Body of pancreas (tissue), 4 donors: ENCODE measurements around the gene DDT. TPM values are rescaled to one million over a fixed set of nuclear protein-coding genes. Genes with fewer than 3 reads are reported as not detected.
A peak's percentile ranks its signal among the peaks of the same experiment; 100 is the strongest.
"Not testable (repeated sequence)": the region's sequence is repeated elsewhere in the genome, so short reads cannot be mapped to it uniquely, and the experiment has no call there.

Experiments
- ATAC-seq: fragments of 150-250 bp; one replicate; pipeline ENCODE4 v1.9.1; 2016
- DNase-seq, 4 donors: peaks; one replicate each; pipeline ENCODE4 v3.0.0-alpha.2; 2019
- H3K27ac ChIP-seq, 4 donors: fragments of 200-600 bp; sonication (generic); 1 replicate in 3 of 4; 2 replicates in 1 of 4; pipeline versions ENCODE4 v1.5.1 to v1.6.1; 2016 to 2019; ENCODE audit warnings: mild to moderate bottlenecking in 1 of 4, mixed read lengths in 1 of 4, moderate library complexity in 1 of 4
- H3K27me3 ChIP-seq, 2 donors: fragments of 200-600 bp; sonication (generic); one replicate each; pipeline ENCODE4 v1.6.0; 2016; ENCODE audit warnings: mild to moderate bottlenecking in 1 of 2
- H3K36me3 ChIP-seq, 2 donors: fragments of 200-600 bp; sonication (generic); replicated peaks in 1 of 2; 2 replicates each; pipeline ENCODE4 v1.5.1; 2016; ENCODE audit warnings: low read depth in 2 of 2; ENCODE audit not compliant: insufficient read depth in 1 of 2
- H3K4me1 ChIP-seq: fragments of 200-600 bp; sonication (generic); one replicate; pipeline ENCODE4 v1.6.0; 2016
- H3K4me3 ChIP-seq, 2 donors: fragments of 200-600 bp; sonication (generic); 1 replicate in 1 of 2; 2 replicates in 1 of 2; pipeline ENCODE4 v1.5.1; 2016 to 2019
- H3K9me3 ChIP-seq, 3 donors: fragments of 200-600 bp; sonication (generic); 1 replicate in 2 of 3; 2 replicates in 1 of 3; pipeline ENCODE4 v1.5.1; 2016
- CTCF ChIP-seq, 7 experiments: fragments of 450-650 bp in 4 of 7; fragments of 200-600 bp in 3 of 7; sonication (generic) in 3 of 7; IDR thresholded peaks; one replicate each; pipeline ENCODE4 v1.5.1; 2016 to 2019; ENCODE audit warnings: antibody characterized with exemption in 7 of 7
- POLR2A ChIP-seq, 3 donors: fragments of 450-650 bp; IDR thresholded peaks; one replicate each; pipeline ENCODE4 v1.6.1; 2016; ENCODE audit warnings: antibody characterized with exemption in 3 of 3, mild to moderate bottlenecking in 2 of 3
- WGBS, 2 donors: methylation state at CpG; one replicate each; pipeline ENCODE4 v1.1.5; 2017; 5-methylcytosine and 5-hydroxymethylcytosine counted together
- intact Hi-C: fragments of 100-400 bp; cut with DNase I; formaldehyde crosslinking; loops from one replicate; pipeline ENCODE4 v1.15.1; 2023
- total RNA-seq, 2 donors: library from RNA; depleted of rRNA; stranded (reverse); fragments of >200 nt; gene quantifications; one replicate each; pipeline ENCODE4 v1.1.0, GENCODE V29; 2016

DDT gene
- total RNA-seq, 2 donors from 2014 or later, result 70.3 to 78.4 TPM

DNA sequence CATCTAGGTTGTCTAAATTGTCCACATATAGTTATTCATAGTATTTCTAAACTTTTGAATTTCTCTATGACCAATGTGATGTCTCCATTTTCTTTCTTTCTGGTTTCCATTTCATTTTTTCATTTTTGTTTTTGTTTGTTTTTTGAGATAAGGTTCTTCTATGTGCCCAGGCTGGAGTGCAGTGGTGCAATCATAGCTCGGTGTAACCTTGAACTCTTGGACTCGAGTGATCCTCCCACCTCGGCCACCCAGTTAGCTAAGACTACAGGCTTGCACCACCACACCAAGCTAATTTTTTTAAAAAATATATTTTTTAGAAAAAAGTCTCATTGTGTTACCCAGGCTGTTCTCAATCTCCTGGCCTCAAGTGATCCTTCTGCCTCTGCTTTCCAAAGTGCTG is 22.9 kb upstream of the DDT start:
- Histone ChIP-seq H3K27ac (no peak overlapping the region), H3K36me3 (no peaks in the 10 kb centered on the region), H3K4me1 (no peaks in the 10 kb centered on the region), H3K9me3 (no peaks in the 10 kb centered on the region), H3K4me3 (no peak overlapping the region), H3K27me3 (no peaks in the 10 kb centered on the region)
- TF ChIP-seq CTCF (IDR thresholded peaks at IDR 0.05), result no peak
- no peak for TF ChIP-seq POLR2A (IDR thresholded peaks at IDR 0.05)
- ATAC-seq (no peak), DNase-seq (no peak)
- intact Hi-C loops, result loop anchor here (5.0 kb wide), 1 partner anchor 45 kb away; no protein-coding TSS in a partner anchor
- 54 to 66% methylated on average over 3 of the region's 3 CpGs for WGBS, 2 donors

DNA sequence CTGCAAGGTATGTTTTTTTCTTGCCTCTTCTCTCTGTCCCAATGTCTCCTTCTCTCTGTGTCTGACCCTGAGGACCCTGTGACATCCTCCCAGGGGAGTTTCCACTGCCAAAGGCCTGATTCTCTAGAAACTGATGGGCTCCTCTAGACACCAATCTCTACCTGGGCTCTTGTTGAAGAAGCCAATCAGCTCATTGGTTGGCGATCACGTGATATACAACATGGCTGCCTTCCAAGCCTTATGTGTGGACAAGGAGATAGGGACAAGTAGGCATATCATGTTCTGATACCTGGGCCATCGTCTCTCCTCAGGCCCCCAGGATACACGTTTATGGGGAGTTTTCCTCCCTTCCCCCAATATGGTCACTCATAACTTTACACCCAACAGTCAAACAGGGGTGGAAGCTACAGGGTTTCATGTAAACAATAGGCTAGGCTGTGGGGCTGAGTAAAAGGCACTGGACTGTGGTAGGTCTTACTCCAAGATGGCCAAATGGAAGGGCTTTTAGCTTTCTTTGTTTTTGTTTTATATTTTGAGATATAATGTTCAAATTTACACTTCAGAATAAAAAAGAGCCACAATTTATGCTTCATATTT is 19.4 kb upstream of the DDT start:
- DNase-seq (peak; percentile 42 to 64 (median 52)), ATAC-seq (peak; percentile 59)
- intact Hi-C loops, H3K27ac ChIP-seq, H3K4me3 ChIP-seq, H3K36me3 ChIP-seq, H3K4me1 ChIP-seq, H3K9me3 ChIP-seq, H3K27me3 ChIP-seq: not testable (repeated sequence)
- WGBS, 2 donors, result 33 to 47% methylated on average over 4 of the region's 4 CpGs

GRCh38 chr22:23993080-23993479 is 18.8 kb upstream of the DDT start:
- H3K4me3 ChIP-seq, H3K4me1 ChIP-seq, H3K27ac ChIP-seq, H3K36me3 ChIP-seq, H3K9me3 ChIP-seq, ATAC-seq, DNase-seq, H3K27me3 ChIP-seq, intact Hi-C loops: not testable (repeated sequence)
- WGBS, 2 donors, result 47 to 53% methylated on average over 2 of the region's 2 CpGs

DNA sequence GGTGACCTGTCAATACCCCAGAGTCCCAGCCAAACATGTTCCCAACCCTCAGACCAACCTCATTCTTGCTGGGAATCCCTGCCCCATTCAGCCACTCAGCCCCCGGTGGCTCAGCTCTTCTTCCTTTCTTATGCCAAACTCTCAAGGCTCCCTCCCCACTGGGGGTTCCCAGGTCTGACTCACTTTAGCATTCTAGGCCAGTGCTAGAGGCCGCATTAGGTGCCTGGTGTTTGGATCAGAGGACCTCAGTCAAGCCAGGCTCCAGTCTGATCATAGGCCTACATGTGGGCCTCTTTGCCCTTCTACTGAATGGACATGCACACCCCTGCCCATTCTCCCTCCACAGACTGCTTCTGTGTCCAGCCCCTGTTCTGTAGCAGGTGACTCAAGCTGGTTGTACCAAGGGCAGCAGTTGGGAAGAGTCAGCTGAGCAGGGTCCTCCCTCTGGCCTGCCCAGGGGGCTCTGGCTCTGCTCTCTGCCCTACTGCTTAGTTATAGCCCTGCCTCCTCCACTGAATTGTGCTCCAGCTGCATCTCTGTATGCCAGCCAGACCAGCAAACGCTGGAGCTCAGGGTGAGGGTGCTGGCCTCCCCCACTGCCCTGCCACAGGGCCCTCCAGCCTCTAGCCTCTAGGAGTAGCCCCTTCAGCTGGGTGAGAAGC is 15.5 kb upstream of the DDT start:
- H3K4me3 ChIP-seq, H3K9me3 ChIP-seq, DNase-seq, intact Hi-C loops, H3K27me3 ChIP-seq, H3K36me3 ChIP-seq, H3K4me1 ChIP-seq, ATAC-seq, H3K27ac ChIP-seq: not testable (repeated sequence)
- WGBS, 2 donors, result 86% methylated on average over 2 of the region's 3 CpGs; no CpG with 5 or more reads in 1 of the 2 donors

GRCh38 chr22:23986538-23987178 is 12.4 kb upstream of the DDT start:
- H3K4me3 ChIP-seq, ATAC-seq, DNase-seq, H3K4me1 ChIP-seq, H3K27ac ChIP-seq, H3K36me3 ChIP-seq, intact Hi-C loops, H3K9me3 ChIP-seq, H3K27me3 ChIP-seq: not testable (repeated sequence)
- 40% methylated on average over 2 of the region's 4 CpGs; no CpG with 5 or more reads in 1 of the 2 donors for whole genome bisulfite sequencing, 2 donors

GRCh38 chr22:23986089-23986488 is 11.8 kb upstream of the DDT start:
- intact Hi-C loops, DNase-seq, H3K9me3 ChIP-seq, ATAC-seq, H3K4me3 ChIP-seq, H3K36me3 ChIP-seq, H3K27ac ChIP-seq, H3K27me3 ChIP-seq, H3K4me1 ChIP-seq: not testable (repeated sequence)
- WGBS, 2 donors, result 84% methylated on average over 8 of the region's 8 CpGs; no CpG with 5 or more reads in 1 of the 2 donors

DNA sequence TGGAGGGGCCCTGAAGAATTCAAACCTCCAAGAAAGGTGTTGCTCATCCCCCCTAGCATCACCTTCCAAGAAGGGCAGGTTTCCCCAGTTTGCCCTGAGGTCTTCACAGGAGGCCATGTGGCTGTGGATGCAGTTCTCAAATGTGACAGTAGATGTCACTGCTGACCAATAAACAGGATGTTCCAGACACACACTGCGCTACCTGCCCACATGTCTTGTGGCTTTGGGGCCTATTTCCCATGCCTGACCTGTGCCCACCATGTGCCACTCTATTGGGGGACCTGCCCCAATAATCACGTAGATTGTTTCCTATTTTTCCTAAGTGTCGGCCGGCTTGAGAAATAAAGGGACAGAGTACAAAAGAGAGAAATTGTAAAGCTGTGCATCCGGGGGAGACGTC is 10.2 kb upstream of the DDT start:
- Histone ChIP-seq H3K36me3 (no peaks in the 10 kb centered on the region), H3K4me3 (no peak overlapping the region), H3K4me1 (no peaks in the 10 kb centered on the region), H3K27ac (no peak overlapping the region), H3K9me3 (no peaks in the 10 kb centered on the region), H3K27me3 (no peaks in the 10 kb centered on the region)
- peak in 1 of 4 donors; percentile 70 for DNase-seq
- TF ChIP-seq CTCF (IDR thresholded peaks at IDR 0.05), result peak in 4 of 7 experiments; percentile 14 to 42 (median 30)
- no peak for TF ChIP-seq POLR2A (IDR thresholded peaks at IDR 0.05)
- no peak for ATAC-seq
- intact Hi-C loops, result no loop called here
- whole genome bisulfite sequencing, 2 donors, result 19% methylated on average over 4 of the region's 6 CpGs; no CpG with 5 or more reads in 1 of the 2 donors

- H3K27ac ChIP-seq, H3K36me3 ChIP-seq, H3K4me1 ChIP-seq, H3K4me3 ChIP-seq, DNase-seq, intact Hi-C loops, ATAC-seq, H3K27me3 ChIP-seq, H3K9me3 ChIP-seq: not testable (repeated sequence)
- WGBS, 2 donors, result no CpG with 5 or more reads among the region's 7 CpGs
Measured at GRCh38 chr22:23980567-23980966, 6.3 kb upstream of the DDT start.

DNA sequence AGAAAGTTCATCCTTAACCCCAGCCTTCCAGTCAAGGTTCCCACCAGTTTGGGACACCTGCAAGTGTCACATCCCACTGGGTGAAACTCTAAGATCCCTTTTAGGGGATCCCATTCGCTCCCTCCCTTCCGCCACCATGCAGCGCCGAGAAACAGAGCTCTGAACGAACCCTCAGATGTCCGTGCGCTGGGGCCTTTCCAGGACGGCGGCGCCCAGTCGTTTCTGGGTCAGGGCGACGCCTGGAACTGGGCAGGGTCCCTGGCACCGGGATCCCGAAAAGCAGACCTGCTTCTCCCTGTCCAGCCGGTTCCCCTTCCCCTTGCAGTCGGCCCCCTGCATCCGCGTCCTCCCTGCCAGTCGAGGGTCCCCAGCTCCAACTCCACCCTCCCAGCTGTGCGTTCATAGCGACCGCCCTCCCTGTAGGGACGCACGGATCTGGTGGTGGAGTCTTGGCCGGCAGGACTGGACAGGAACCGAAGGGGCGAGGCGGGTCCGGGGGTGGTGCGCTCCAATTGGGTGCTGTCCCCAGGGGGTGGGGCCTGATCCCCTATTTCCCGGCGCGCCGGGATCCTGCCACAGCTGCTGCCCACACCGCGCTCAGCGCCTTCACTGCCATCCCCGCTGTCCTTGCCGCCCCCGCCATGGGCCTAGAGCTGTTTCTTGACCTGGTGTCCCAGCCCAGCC is 5.5 kb upstream of the DDT start, which contains the start of gene GSTT2:
TSS of gene GSTT2 (plus strand) at position 578 of the 684 bp plus-strand sequence.
- H3K4me3 ChIP-seq, intact Hi-C loops, H3K4me1 ChIP-seq, DNase-seq, H3K9me3 ChIP-seq, H3K27ac ChIP-seq, H3K27me3 ChIP-seq, H3K36me3 ChIP-seq: not testable (repeated sequence)
- no CpG with 5 or more reads among the region's 41 CpGs for WGBS, 2 donors
- ATAC-seq, result peak; percentile 87
